Activated T-cell treated with anti-CD3 and anti-CD28 coated beads, Interleukin-2, amount 50 U/mL, for 72 hours (primary cell): ENCODE results near the gene CYP4F8. TPM values are rescaled to one million over a fixed set of nuclear protein-coding genes. Genes with fewer than 3 reads are reported as not detected.
"Not testable (repeated sequence)": the region's sequence is repeated elsewhere in the genome, so short reads cannot be mapped to it uniquely, and the experiment has no call there.

Experiments used
- ATAC-seq, 2 donors: fragments of 150-1000 bp; cut with Tn5 transposase; replicated peaks in 1 of 2; 2 replicates each; pipeline ENCODE4 v1.10.0; 2021; ENCODE audit warnings: moderate library complexity in 2 of 2, mild to moderate bottlenecking in 1 of 2
- DNase-seq, 2 donors: peaks; one replicate each; pipeline ENCODE4 v3.0.0; 2021 to 2022; ENCODE audit warnings: mixed read lengths in 1 of 2
- H3K27ac Mint-ChIP-seq: one replicate; pipeline ENCODE4 v1.8.0; 2022; ENCODE audit warnings: mild to moderate bottlenecking, moderate library complexity, mixed read lengths
- H3K27me3 Mint-ChIP-seq: one replicate; pipeline ENCODE4 v1.8.0; 2022; ENCODE audit warnings: low read depth, mixed read lengths
- H3K36me3 Mint-ChIP-seq, 2 donors: one replicate each; pipeline ENCODE4 v1.8.0; 2022; ENCODE audit warnings: mixed read lengths in 2 of 2, mild to moderate bottlenecking in 1 of 2; ENCODE audit not compliant: insufficient read depth in 2 of 2
- H3K4me1 Mint-ChIP-seq: one replicate; pipeline ENCODE4 v1.8.0; 2022; ENCODE audit warnings: low read depth, mixed read lengths
- H3K4me3 Mint-ChIP-seq, 2 donors: one replicate each; pipeline ENCODE4 v1.8.0; 2022; ENCODE audit warnings: mild to moderate bottlenecking in 2 of 2, mixed read lengths in 2 of 2, moderate library complexity in 2 of 2
- H3K9me3 Mint-ChIP-seq, 2 donors: one replicate each; pipeline ENCODE4 v1.8.0; 2022; ENCODE audit warnings: mixed read lengths in 2 of 2
- total RNA-seq, 2 donors: library from RNA; stranded (reverse); gene quantifications; one replicate each; pipeline ENCODE4 v1.2.3, GENCODE V29; 2022

Gene CYP4F8
- total RNA-seq, 2 donors from 2014 or later, result not detected

GRCh38 chr19:15669440-15669839 is 54.4 kb downstream of the CYP4F8 start:
- peaks cover 0 to 2% of the 10 kb centered on the region in 2 donors for H3K36me3 Mint-ChIP-seq
- no peaks in the 10 kb centered on the region for H3K27me3 Mint-ChIP-seq
- H3K4me3 Mint-ChIP-seq, result no peak overlapping the region
- no peak overlapping the region for H3K27ac Mint-ChIP-seq
- H3K4me1 Mint-ChIP-seq, result peaks cover 5% of the 10 kb centered on the region
- H3K9me3 Mint-ChIP-seq, result peaks cover 2% of the 10 kb centered on the region in 2 donors
- ATAC-seq (no peak), DNase-seq (no peak)

- Mint-ChIP-seq H3K4me1 (peaks cover 5% of the 10 kb centered on the region), H3K4me3 (no peak overlapping the region), H3K36me3 (peaks cover 0 to 3% of the 10 kb centered on the region in 2 donors), H3K27me3 (no peaks in the 10 kb centered on the region), H3K27ac (no peak overlapping the region), H3K9me3 (peaks cover 3 to 4% of the 10 kb centered on the region in 2 donors)
- DNase-seq (no peak), ATAC-seq (no peak)
Measured at GRCh38 chr19:15669891-15670290, 54.9 kb downstream of the CYP4F8 start.

- no peak overlapping the region for H3K4me3 Mint-ChIP-seq
- H3K27me3 Mint-ChIP-seq, result no peaks in the 10 kb centered on the region
- peaks cover 0 to 5% of the 10 kb centered on the region in 2 donors for H3K36me3 Mint-ChIP-seq
- no peak overlapping the region for H3K27ac Mint-ChIP-seq
- ATAC-seq (no peak), DNase-seq (no peak)
- H3K9me3 Mint-ChIP-seq, result peaks cover 3 to 4% of the 10 kb centered on the region in 2 donors
- peaks cover 5% of the 10 kb centered on the region for H3K4me1 Mint-ChIP-seq
Measured at GRCh38 chr19:15671237-15671821, 56.3 kb downstream of the CYP4F8 start.

GRCh38 chr19:15671891-15672579 is 57.0 kb downstream of the CYP4F8 start:
- H3K4me1 Mint-ChIP-seq, result peaks cover 5% of the 10 kb centered on the region
- ATAC-seq (no peak), DNase-seq (no peak)
- peaks cover 6 to 7% of the 10 kb centered on the region in 2 donors for H3K9me3 Mint-ChIP-seq
- no peak overlapping the region for H3K27ac Mint-ChIP-seq
- no peak overlapping the region for H3K4me3 Mint-ChIP-seq
- H3K36me3 Mint-ChIP-seq, result peaks cover 2 to 8% of the 10 kb centered on the region in 2 donors
- H3K27me3 Mint-ChIP-seq, result no peaks in the 10 kb centered on the region

- peaks cover 4 to 11% of the 10 kb centered on the region in 2 donors for H3K36me3 Mint-ChIP-seq
- H3K4me3 Mint-ChIP-seq, result no peak within 1 kb of the TSS
- peaks cover 5% of the 10 kb centered on the region for H3K4me1 Mint-ChIP-seq
- DNase-seq (peak in 1 of 2 donors; percentile 16), ATAC-seq (peak; percentile 19 to 25)
- H3K9me3 Mint-ChIP-seq, result peaks cover 8 to 10% of the 10 kb centered on the region in 2 donors
- H3K27me3 Mint-ChIP-seq, result no peaks in the 10 kb centered on the region
- H3K27ac Mint-ChIP-seq, result no peak within 1 kb of the TSS
Measured at GRCh38 chr19:15672580-15673175, 57.7 kb downstream of the CYP4F8 start, which contains the start of gene CYP4F12. Gene CYP4F12, plus strand, starts transcription at chr19:15673087. Its CDS starts 443 bp downstream, at chr19:15673530.

- peaks cover 10 to 14% of the 10 kb centered on the region in 2 donors for H3K9me3 Mint-ChIP-seq
- ATAC-seq (peak; percentile 9 to 53), DNase-seq (no peak)
- peaks cover 5% of the 10 kb centered on the region for H3K4me1 Mint-ChIP-seq
- no peak overlapping the region for H3K4me3 Mint-ChIP-seq
- no peaks in the 10 kb centered on the region for H3K27me3 Mint-ChIP-seq
- no peak overlapping the region for H3K27ac Mint-ChIP-seq
- H3K36me3 Mint-ChIP-seq, result peaks cover 8 to 14% of the 10 kb centered on the region in 2 donors
Measured at GRCh38 chr19:15673176-15673654, 58.2 kb downstream of the CYP4F8 start.

GRCh38 chr19:15675560-15675959 is 60.5 kb downstream of the CYP4F8 start:
- peak overlapping the region; percentile 61 for H3K27ac Mint-ChIP-seq
- H3K4me1 Mint-ChIP-seq, result peaks cover 5% of the 10 kb centered on the region
- H3K27me3 Mint-ChIP-seq, result peaks cover 5% of the 10 kb centered on the region
- H3K9me3 Mint-ChIP-seq, result peaks cover 10 to 16% of the 10 kb centered on the region in 2 donors
- no peak for ATAC-seq
- peaks cover 9 to 14% of the 10 kb centered on the region in 2 donors for H3K36me3 Mint-ChIP-seq
- no peak for DNase-seq
- H3K4me3 Mint-ChIP-seq, result no peak overlapping the region

GRCh38 chr19:15679089-15679488 is 64.1 kb downstream of the CYP4F8 start:
- peaks cover 9 to 14% of the 10 kb centered on the region in 2 donors for H3K36me3 Mint-ChIP-seq
- H3K4me3 Mint-ChIP-seq, result no peak overlapping the region
- ATAC-seq, result no peak
- H3K27ac Mint-ChIP-seq, result no peak overlapping the region
- H3K4me1 Mint-ChIP-seq, result no peaks in the 10 kb centered on the region
- H3K9me3 Mint-ChIP-seq, result peaks cover 10 to 16% of the 10 kb centered on the region in 2 donors
- no peak for DNase-seq
- peaks cover 22% of the 10 kb centered on the region for H3K27me3 Mint-ChIP-seq

GRCh38 chr19:15679865-15680264 is 64.8 kb downstream of the CYP4F8 start:
- ATAC-seq, H3K4me1 Mint-ChIP-seq, H3K4me3 Mint-ChIP-seq, DNase-seq, H3K27ac Mint-ChIP-seq: not testable (repeated sequence)
- Mint-ChIP-seq H3K9me3 (peaks cover 7 to 12% of the 10 kb centered on the region in 2 donors), H3K27me3 (peaks cover 22% of the 10 kb centered on the region), H3K36me3 (peaks cover 9 to 11% of the 10 kb centered on the region in 2 donors)

Other genes with a start within 250 kb of the CYP4F8 start
- gene AKAP8, start 235.4 kb upstream of the CYP4F8 start, total RNA-seq, result 10 to 100 TPM; 37.9 to 46.4 TPM
- gene AKAP8L, start 196.2 kb upstream of the CYP4F8 start, total RNA-seq, result 100 to 1,000 TPM; 105 to 124 TPM
- gene WIZ, start 165.3 kb upstream of the CYP4F8 start, total RNA-seq, result 10 to 100 TPM; 13.4 to 14.8 TPM
- 100 to 1,000 TPM; 112 to 128 TPM for gene RASAL3, start 150.7 kb upstream of the CYP4F8 start, total RNA-seq
- under 1 TPM in 1 of 2 donors, not detected in 1; 0.21 TPM for gene PGLYRP2, start 135.7 kb upstream of the CYP4F8 start, total RNA-seq
- gene CYP4F22, start 106.7 kb upstream of the CYP4F8 start, total RNA-seq, result 1 to 10 TPM in 1 of 2 donors, under 1 TPM in 1; 0.84 to 1.2 TPM
- 1 to 10 TPM in 1 of 2 donors, under 1 TPM in 1; 0.30 to 1.7 TPM for gene CYP4F3, start 25.7 kb downstream of the CYP4F8 start, total RNA-seq
- gene CYP4F12, start 57.9 kb downstream of the CYP4F8 start, total RNA-seq, result under 1 TPM in 1 of 2 donors, not detected in 1; 0.16 TPM
- gene OR10H2, start 112.8 kb downstream of the CYP4F8 start, total RNA-seq, result not detected
- gene OR10H3, start 122.8 kb downstream of the CYP4F8 start, total RNA-seq, result not detected
- not detected for gene OR10H5, start 172.4 kb downstream of the CYP4F8 start, total RNA-seq
- gene OR10H1, start 200.4 kb downstream of the CYP4F8 start, total RNA-seq, result under 1 TPM in 1 of 2 donors, not detected in 1; 0.07 TPM